Psoas muscle (tissue), 8 donors: ENCODE measurements around the gene ME3. TPM values are rescaled to one million over a fixed set of nuclear protein-coding genes. Genes with fewer than 3 reads are reported as not detected.
"Not testable (repeated sequence)": the region's sequence is repeated elsewhere in the genome, so short reads cannot be mapped to it uniquely, and the experiment has no call there.

ENCODE experiments used
- ATAC-seq, 4 donors: fragments of 200-7000 bp; cut with Tn5 transposase; one replicate each; pipeline ENCODE4 v1.9.1; 2020; ENCODE audit warnings: moderate library complexity in 3 of 4, mild to moderate bottlenecking in 2 of 4
- DNase-seq, 2 donors: peaks; one replicate each; pipeline ENCODE4 v3.0.0-alpha.2; 2020
- H3K27ac ChIP-seq: fragments of 200-600 bp; one replicate; pipeline ENCODE4 v1.8.0; 2022
- H3K27me3 ChIP-seq, 3 donors: fragments of 200-600 bp in 1 of 3; one replicate each; pipeline versions ENCODE4 v1.6.1 to v1.8.0; 2013 to 2022; ENCODE audit warnings: low read length in 2 of 3, mild to moderate bottlenecking in 2 of 3, moderate library complexity in 1 of 3; ENCODE audit not compliant: insufficient read depth in 3 of 3
- H3K36me3 ChIP-seq, 2 donors: fragments of 200-600 bp in 1 of 2; one replicate each; pipeline versions ENCODE4 v1.6.1 to v1.8.0; 2013 to 2022; ENCODE audit warnings: low read depth in 1 of 2, mild to moderate bottlenecking in 1 of 2, moderate library complexity in 1 of 2; ENCODE audit not compliant: insufficient read depth in 1 of 2
- H3K4me1 ChIP-seq: fragments of 200-600 bp; one replicate; pipeline ENCODE4 v1.8.0; 2022
- H3K4me3 ChIP-seq: fragments of 200-600 bp; one replicate; pipeline ENCODE4 v1.8.0; 2022; ENCODE audit warnings: mild to moderate bottlenecking
- H3K9me3 ChIP-seq: fragments of 200-600 bp; one replicate; pipeline ENCODE4 v1.8.0; 2022
- WGBS, 3 donors: extraction: QIAGEN DNeasy Blood & Tissue Kit; methylation state at CpG; one replicate each; pipeline versions ENCODE4 v1.1.6 to v1.1.7; 2013; 5-methylcytosine and 5-hydroxymethylcytosine counted together
- intact Hi-C, 2 donors: fragments of 100-400 bp; cut with DNase I; formaldehyde crosslinking; loops; one replicate each; pipeline versions ENCODE4 v1.11.0 to v1.14.2; 2022
- polyA plus RNA-seq, 3 donors: library from polyadenylated mRNA; stranded (reverse); fragments of 200-250 nt; gene quantifications; one replicate each; pipeline ENCODE4 v1.2.3, GENCODE V29; 2013
- total RNA-seq, 4 donors: library from RNA; stranded (reverse); fragmentation: NEBNext Ultra II Directional in 2 of 4; extraction: Animal tissue kit (Norgen Biotek cat#: 25700) in 2 of 4; gene quantifications; one replicate each; pipeline versions ENCODE4 v1.2.1 to v1.2.4, GENCODE V29; 2021 to 2023
- TF ChIP-seq, protein P1 (sequence below): fragments of 200-600 bp; IDR thresholded peaks from one replicate; pipeline ENCODE4 v1.8.0; 2022; ENCODE audit warnings: antibody characterized with exemption
- donor health status: healthy with polysubstance abuse.
- donor health status: DM: no; HTN: no; CAD: no; lungs with moderate emphysema.
- donor health status: Bipolar disorder and iron deficiency.
- donor health status: healthy.
- donor health status: DM: yes; HTN: yes; CAD: no.
- donor health status: DM: no; HTN: no; CAD: no.
- donor health status: DM: no; HTN: no; CAD: no.
- donor health status: DM: yes; HTN: yes; CAD: no.

ME3 gene
- total and polyA plus RNA-seq, 7 donors, result 5.1 to 19.5 (median 11.2) TPM

DNA sequence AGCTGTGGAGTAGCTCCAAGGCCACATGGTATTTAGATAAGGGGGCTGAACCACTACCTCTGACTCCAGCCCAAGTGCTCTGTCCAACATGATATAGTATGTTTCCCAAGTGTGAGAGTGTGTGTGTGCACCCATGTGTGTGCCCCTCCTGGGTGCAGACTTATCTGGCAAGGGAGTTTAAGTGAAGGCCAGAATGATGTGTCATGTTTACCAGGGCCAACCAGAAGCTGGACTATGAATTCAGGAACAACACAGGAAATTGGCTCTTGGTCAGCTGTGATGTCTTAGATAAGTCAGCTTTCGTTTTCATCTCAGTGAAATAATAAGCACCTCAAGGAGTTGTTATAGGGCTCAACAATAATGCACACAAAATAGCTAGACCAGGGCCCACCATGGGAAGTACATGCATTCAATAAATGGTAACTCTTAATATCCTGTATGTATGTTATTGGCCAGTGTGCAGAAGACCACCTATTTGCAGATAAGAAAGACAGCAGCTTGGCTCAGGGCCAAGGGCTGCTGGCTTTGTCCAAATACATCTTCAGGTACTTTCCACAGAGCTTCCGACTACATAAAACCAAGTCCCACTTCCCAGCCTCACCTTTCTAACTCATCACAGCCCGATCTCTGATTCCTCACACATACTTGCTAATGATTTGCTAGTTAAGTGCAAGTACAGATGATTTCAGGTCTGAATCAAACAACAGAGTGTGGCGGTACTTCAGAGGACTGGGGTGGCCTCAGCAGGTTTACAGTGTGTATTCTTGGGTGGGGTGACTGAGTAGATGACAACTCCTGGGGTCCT, 120.9 kb downstream of the ME3 start:
- ATAC-seq (peak in 2 of 4 donors; percentile 30 to 69), DNase-seq (no peak)
- TF ChIP-seq, protein P1, sequence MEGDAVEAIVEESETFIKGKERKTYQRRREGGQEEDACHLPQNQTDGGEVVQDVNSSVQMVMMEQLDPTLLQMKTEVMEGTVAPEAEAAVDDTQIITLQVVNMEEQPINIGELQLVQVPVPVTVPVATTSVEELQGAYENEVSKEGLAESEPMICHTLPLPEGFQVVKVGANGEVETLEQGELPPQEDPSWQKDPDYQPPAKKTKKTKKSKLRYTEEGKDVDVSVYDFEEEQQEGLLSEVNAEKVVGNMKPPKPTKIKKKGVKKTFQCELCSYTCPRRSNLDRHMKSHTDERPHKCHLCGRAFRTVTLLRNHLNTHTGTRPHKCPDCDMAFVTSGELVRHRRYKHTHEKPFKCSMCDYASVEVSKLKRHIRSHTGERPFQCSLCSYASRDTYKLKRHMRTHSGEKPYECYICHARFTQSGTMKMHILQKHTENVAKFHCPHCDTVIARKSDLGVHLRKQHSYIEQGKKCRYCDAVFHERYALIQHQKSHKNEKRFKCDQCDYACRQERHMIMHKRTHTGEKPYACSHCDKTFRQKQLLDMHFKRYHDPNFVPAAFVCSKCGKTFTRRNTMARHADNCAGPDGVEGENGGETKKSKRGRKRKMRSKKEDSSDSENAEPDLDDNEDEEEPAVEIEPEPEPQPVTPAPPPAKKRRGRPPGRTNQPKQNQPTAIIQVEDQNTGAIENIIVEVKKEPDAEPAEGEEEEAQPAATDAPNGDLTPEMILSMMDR, result no peak
- Histone ChIP-seq H3K36me3 (no peaks in the 10 kb centered on the region), H3K27ac (peak overlapping the region; percentile 21), H3K9me3 (no peaks in the 10 kb centered on the region), H3K4me3 (no peak overlapping the region), H3K27me3 (no peaks in the 10 kb centered on the region), H3K4me1 (peaks cover 11% of the 10 kb centered on the region)
- WGBS, 3 donors, result 77 to 80% (median 79%) methylated on average over 4 of the region's 4 CpGs
- intact Hi-C loops, result no loop called here

DNA sequence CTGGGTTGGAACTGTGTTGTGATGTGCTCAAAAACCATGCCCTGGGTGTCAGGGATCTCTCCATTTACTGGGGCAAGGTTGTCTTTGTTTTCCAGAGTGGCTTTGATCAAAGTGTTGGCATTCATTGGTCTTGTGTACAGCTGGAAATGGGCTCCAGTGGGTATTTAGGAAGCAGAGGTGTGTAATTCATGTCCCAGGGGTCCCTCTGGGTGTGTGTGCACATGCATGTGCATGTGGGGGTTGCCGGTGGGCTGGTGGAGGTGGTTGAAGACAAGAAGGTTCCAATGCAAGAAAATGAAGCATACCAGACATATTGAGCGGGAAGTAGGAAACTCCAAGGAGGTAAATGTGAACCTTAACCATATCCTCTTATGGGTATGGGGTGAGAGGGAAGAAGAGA, 121.7 kb downstream of the ME3 start:
- Histone ChIP-seq H3K9me3 (no peaks in the 10 kb centered on the region), H3K4me3 (no peak overlapping the region), H3K36me3 (no peaks in the 10 kb centered on the region), H3K27ac (no peak overlapping the region), H3K27me3 (no peaks in the 10 kb centered on the region), H3K4me1 (peaks cover 11% of the 10 kb centered on the region)
- DNase-seq (no peak), ATAC-seq (no peak)
- intact Hi-C loops, result no loop called here
- WGBS, 3 donors, result 97 to 100% (median 98%) methylated on average over 2 of the region's 2 CpGs
- TF ChIP-seq, protein P1, result no peak

DNA sequence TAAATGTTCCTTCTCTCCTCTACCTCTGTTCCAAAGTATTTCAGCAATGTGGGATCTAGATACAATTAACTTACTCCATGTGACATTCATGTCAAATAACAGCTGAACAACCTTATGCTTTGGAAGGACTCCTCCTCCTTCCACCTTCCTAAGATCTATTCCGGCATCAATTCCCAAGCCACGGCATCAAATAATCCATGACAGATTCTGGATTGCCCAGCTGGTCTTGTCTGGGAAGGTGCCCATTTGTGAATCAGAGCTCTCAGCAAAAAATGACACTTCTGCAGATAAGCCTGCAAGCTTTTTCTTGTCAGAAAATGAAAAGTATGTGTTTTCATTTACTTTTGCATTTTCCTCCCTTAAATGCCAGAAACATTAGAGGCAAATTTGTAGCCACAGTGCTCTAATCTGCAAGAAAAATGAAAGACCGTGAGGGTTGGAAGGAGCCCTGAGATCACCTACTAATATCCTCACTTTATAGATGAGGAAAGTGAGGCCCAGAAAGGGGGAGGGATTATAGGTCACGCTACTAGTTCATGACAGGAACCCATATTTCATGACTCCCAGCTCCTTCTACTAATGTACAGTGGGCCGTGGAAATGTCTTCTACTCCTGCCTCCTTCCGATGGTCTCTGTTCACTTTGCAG, 124.0 kb downstream of the ME3 start:
- no peaks in the 10 kb centered on the region for H3K27me3 ChIP-seq
- WGBS, 3 donors, result 56 to 63% (median 59%) methylated on average over 6 of the region's 6 CpGs
- no peak for DNase-seq
- no peaks in the 10 kb centered on the region for H3K9me3 ChIP-seq
- no peak overlapping the region for H3K27ac ChIP-seq
- TF ChIP-seq, protein P1, result no peak
- H3K4me3 ChIP-seq, result no peak overlapping the region
- H3K36me3 ChIP-seq, result no peaks in the 10 kb centered on the region
- ATAC-seq, result no peak
- H3K4me1 ChIP-seq, result peaks cover 11% of the 10 kb centered on the region
- intact Hi-C loops, result no loop called here

DNA sequence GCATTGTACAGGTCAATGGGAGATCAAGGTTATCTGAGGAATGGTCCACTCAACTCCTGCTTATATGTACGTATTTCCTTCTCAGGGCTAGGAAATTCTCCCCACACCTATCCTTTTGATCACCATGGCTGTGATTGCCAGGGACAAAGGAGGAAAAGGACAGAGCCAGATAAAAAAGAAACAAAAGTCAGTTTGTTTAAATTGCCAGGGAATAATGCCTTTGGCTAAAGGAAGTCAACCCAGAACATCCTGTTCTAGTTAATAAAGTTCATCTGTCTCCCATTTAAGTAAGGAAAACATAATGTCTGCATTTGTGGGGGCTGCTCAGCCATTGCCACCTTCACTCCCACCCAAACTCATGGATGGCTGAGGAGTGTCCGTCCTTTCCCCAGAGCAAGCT, 124.7 kb downstream of the ME3 start:
- Histone ChIP-seq H3K4me3 (no peak overlapping the region), H3K36me3 (no peaks in the 10 kb centered on the region), H3K27ac (no peak overlapping the region), H3K9me3 (no peaks in the 10 kb centered on the region), H3K27me3 (no peaks in the 10 kb centered on the region), H3K4me1 (peaks cover 4% of the 10 kb centered on the region)
- DNase-seq, result no peak
- intact Hi-C loops, result no loop called here
- ATAC-seq, result no peak
- WGBS, 3 donors, result 67 to 78% (median 72%) methylated on average over 2 of the region's 2 CpGs
- TF ChIP-seq, protein P1, result no peak

DNA sequence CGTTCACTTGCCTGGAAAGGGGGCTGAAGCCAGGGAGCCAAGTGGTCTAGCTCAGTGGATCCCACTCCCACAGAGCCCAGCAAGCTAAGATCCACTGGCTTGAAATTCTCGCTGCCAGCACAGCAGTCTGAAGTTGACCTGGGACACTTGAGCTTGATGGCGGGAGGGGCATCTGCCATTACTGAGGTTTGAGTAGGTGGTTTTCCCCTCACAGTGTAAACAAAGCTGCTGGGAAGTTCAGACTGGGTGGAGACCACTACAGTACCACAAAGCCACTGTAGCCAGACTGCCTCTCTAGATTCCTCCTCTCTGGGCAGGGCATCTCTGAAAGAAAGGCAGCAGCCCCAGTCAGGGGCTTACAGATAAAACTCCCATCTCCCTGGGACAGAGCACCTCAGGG, 131.1 kb downstream of the ME3 start:
- H3K4me3 ChIP-seq, H3K27me3 ChIP-seq, H3K27ac ChIP-seq, H3K36me3 ChIP-seq, intact Hi-C loops, H3K9me3 ChIP-seq, H3K4me1 ChIP-seq, ATAC-seq, DNase-seq: not testable (repeated sequence)
- 90 to 97% (median 90%) methylated on average over 3 of the region's 3 CpGs for WGBS, 3 donors
